HG02798 (cell line): Measurements from ENCODE around the gene SPATA46.
"Not testable (repeated sequence)": the region's sequence is repeated elsewhere in the genome, so short reads cannot be mapped to it uniquely, and the experiment has no call there.

Experiments used
- ATAC-seq: cut with Tn5 transposase; IDR thresholded peaks from one replicate; pipeline ENCODE4 v1.9.1; 2021; ENCODE audit warnings: mild to moderate bottlenecking; ENCODE audit not compliant: unreplicated experiment, poor library complexity

Gene SPATA46

GRCh38 chr1:162376691-162377090 is at the start of gene SPATA46:
Gene SPATA46, minus strand, starts transcription at chr1:162376854. Its CDS starts 64 bp downstream, at chr1:162376790.
- no peak for ATAC-seq

GRCh38 chr1:162422662-162423375 is 46.2 kb upstream of the SPATA46 start:
- no peak for ATAC-seq

GRCh38 chr1:162421258-162422164 is 44.9 kb upstream of the SPATA46 start:
- ATAC-seq, result no peak

GRCh38 chr1:162420120-162420519 is 43.5 kb upstream of the SPATA46 start:
- ATAC-seq, result no peak

- ATAC-seq, result not testable (repeated sequence)
Observed at GRCh38 chr1:162419450-162419931, 42.8 kb upstream of the SPATA46 start.

GRCh38 chr1:162418584-162418983 is 41.9 kb upstream of the SPATA46 start:
- not testable (repeated sequence) for ATAC-seq

- no peak for ATAC-seq
Observed at GRCh38 chr1:162417650-162418049, 41.0 kb upstream of the SPATA46 start.

- no peak for ATAC-seq
Observed at GRCh38 chr1:162416909-162417308, 40.3 kb upstream of the SPATA46 start.

- no peak for ATAC-seq
Observed at GRCh38 chr1:162416215-162416614, 39.6 kb upstream of the SPATA46 start.

GRCh38 chr1:162412002-162412401 is 35.3 kb upstream of the SPATA46 start, which contains the start of gene SH2D1B:
Gene SH2D1B, minus strand, starts transcription at chr1:162412136. Its CDS starts 120 bp downstream, at chr1:162412016.
- ATAC-seq, result no peak

- ATAC-seq, result no peak
Observed at GRCh38 chr1:162407539-162407938, 30.9 kb upstream of the SPATA46 start.

- ATAC-seq, result no peak
Observed at GRCh38 chr1:162406811-162407210, 30.2 kb upstream of the SPATA46 start.

- no peak for ATAC-seq
Observed at GRCh38 chr1:162405800-162406199, 29.1 kb upstream of the SPATA46 start.

GRCh38 chr1:162404550-162405160 is 28.0 kb upstream of the SPATA46 start:
- no peak for ATAC-seq

GRCh38 chr1:162400790-162401355 is 24.2 kb upstream of the SPATA46 start:
- no peak for ATAC-seq

- ATAC-seq, result no peak
Observed at GRCh38 chr1:162398999-162399580, 22.4 kb upstream of the SPATA46 start.

GRCh38 chr1:162397943-162398560 is 21.4 kb upstream of the SPATA46 start:
- no peak for ATAC-seq

- ATAC-seq, result no peak
Observed at GRCh38 chr1:162397039-162397448, 20.4 kb upstream of the SPATA46 start.

- no peak for ATAC-seq
Observed at GRCh38 chr1:162396201-162396906, 19.7 kb upstream of the SPATA46 start.
